H9 (cell line): ENCODE data around the gene CENPL. TPM values are rescaled to one million over a fixed set of nuclear protein-coding genes. Genes with fewer than 3 reads are reported as not detected.
A peak's percentile ranks its signal among the peaks of the same experiment; 100 is the strongest.

Experiments used
- DNase-seq: peaks from one replicate; pipeline ENCODE4 v3.0.0-alpha.2; 2017
- H2AFZ ChIP-seq: one replicate; pipeline ENCODE4 v1.6.1; 2013; ENCODE audit warnings: mild to moderate bottlenecking, low read length, control low read depth, moderate library complexity
- H2AK5ac ChIP-seq: 2 replicates; pipeline ENCODE4 v1.6.1; 2013; ENCODE audit warnings: low read length, control low read depth, mixed read lengths; ENCODE audit not compliant: insufficient read length
- H2BK120ac ChIP-seq: one replicate; pipeline ENCODE4 v1.6.1; 2013; ENCODE audit warnings: low read depth, mild to moderate bottlenecking, low read length, control low read depth, inconsistent platforms; ENCODE audit not compliant: poor library complexity, severe bottlenecking
- H2BK12ac ChIP-seq: 2 replicates; pipeline ENCODE4 v1.6.1; 2013; ENCODE audit warnings: low read length, control low read depth, mixed read lengths, low read depth; ENCODE audit not compliant: insufficient read length
- H2BK15ac ChIP-seq: 2 replicates; pipeline ENCODE4 v1.6.1; 2013; ENCODE audit warnings: low read depth, low read length, control low read depth
- H2BK20ac ChIP-seq: one replicate; pipeline ENCODE4 v1.6.1; 2013; ENCODE audit warnings: low read depth, mild to moderate bottlenecking, low read length, control low read depth, inconsistent platforms; ENCODE audit not compliant: poor library complexity, severe bottlenecking
- H2BK5ac ChIP-seq: 2 replicates; pipeline ENCODE4 v1.6.1; 2013; ENCODE audit warnings: low read length, control low read depth, mixed read lengths; ENCODE audit not compliant: insufficient read length
- H3K14ac ChIP-seq: 2 replicates; pipeline ENCODE4 v1.6.1; 2013; ENCODE audit warnings: low read length, control low read depth; ENCODE audit not compliant: insufficient read depth
- H3K18ac ChIP-seq: 2 replicates; pipeline ENCODE4 v1.6.1; 2013; ENCODE audit warnings: low read depth, mild to moderate bottlenecking, mixed read lengths, low read length, control low read depth; ENCODE audit not compliant: insufficient read length
- H3K23ac ChIP-seq: 2 replicates; pipeline ENCODE4 v1.6.1; 2013; ENCODE audit warnings: low read length, control low read depth, mixed read lengths, low read depth; ENCODE audit not compliant: insufficient read length
- H3K23me2 ChIP-seq: 2 replicates; pipeline ENCODE4 v1.6.1; 2013; ENCODE audit warnings: low read depth, mild to moderate bottlenecking, mixed read lengths, low read length, control low read depth; ENCODE audit not compliant: insufficient read length, poor library complexity, severe bottlenecking
- H3K27ac ChIP-seq: 2 replicates; pipeline ENCODE4 v1.5.1; 2013; ENCODE audit warnings: low read length, control low read depth, mixed read lengths, low read depth; ENCODE audit not compliant: insufficient read length
- H3K27me3 ChIP-seq: 2 replicates; pipeline ENCODE4 v1.6.1; 2013; ENCODE audit warnings: low read length, control low read depth, inconsistent platforms; ENCODE audit not compliant: insufficient read depth
- H3K4ac ChIP-seq: 2 replicates; pipeline ENCODE4 v1.6.1; 2013; ENCODE audit warnings: low read depth, mild to moderate bottlenecking, control low read depth, inconsistent platforms, low read length, moderate library complexity
- H3K4me1 ChIP-seq: 2 replicates; pipeline ENCODE4 v1.6.1; 2013; ENCODE audit warnings: low read length, control low read depth, inconsistent platforms; ENCODE audit not compliant: insufficient read depth
- H3K4me2 ChIP-seq: 2 replicates; pipeline ENCODE4 v1.6.1; 2013; ENCODE audit warnings: low read length, control low read depth, mixed read lengths; ENCODE audit not compliant: insufficient read length, insufficient read depth
- H3K56ac ChIP-seq: 2 replicates; pipeline ENCODE4 v1.6.1; 2013; ENCODE audit warnings: low read depth, mild to moderate bottlenecking, mixed read lengths, low read length, control low read depth; ENCODE audit not compliant: insufficient read length
- H3K79me1 ChIP-seq: 2 replicates; pipeline ENCODE4 v1.6.1; 2013; ENCODE audit warnings: low read depth, mild to moderate bottlenecking, moderate library complexity, low read length, control low read depth, inconsistent platforms; ENCODE audit not compliant: insufficient read depth, poor library complexity, severe bottlenecking
- H3K79me2 ChIP-seq: 2 replicates; pipeline ENCODE4 v1.6.1; 2013; ENCODE audit warnings: low read length, control low read depth, inconsistent platforms; ENCODE audit not compliant: insufficient read depth
- H3K9ac ChIP-seq: 2 replicates; pipeline ENCODE4 v1.6.1; 2013; ENCODE audit warnings: low read length, control low read depth, mixed read lengths; ENCODE audit not compliant: insufficient read length; ENCODE audit errors: extremely low read depth
- H3K9me3 ChIP-seq: one replicate; pipeline ENCODE4 v1.6.1; 2013; ENCODE audit warnings: low read depth, low read length, inconsistent platforms; ENCODE audit not compliant: control insufficient read depth
- H3T11ph ChIP-seq: one replicate; pipeline ENCODE4 v1.6.1; 2013; ENCODE audit warnings: mild to moderate bottlenecking, low read length, control low read depth, inconsistent platforms
- H4K20me1 ChIP-seq: one replicate; pipeline ENCODE4 v1.6.1; 2013; ENCODE audit not compliant: control insufficient read depth, insufficient read length, insufficient read depth
- H4K5ac ChIP-seq: 2 replicates; pipeline ENCODE4 v1.6.1; 2013; ENCODE audit warnings: low read depth, mild to moderate bottlenecking, mixed read lengths, low read length, control low read depth; ENCODE audit not compliant: insufficient read length
- H4K8ac ChIP-seq: replicated peaks from 2 replicates; pipeline ENCODE4 v1.6.1; 2013; ENCODE audit warnings: low read length, control low read depth, mixed read lengths, low read depth; ENCODE audit not compliant: insufficient read length
- H4K91ac ChIP-seq: 2 replicates; pipeline ENCODE4 v1.6.1; 2013; ENCODE audit warnings: low read depth, mild to moderate bottlenecking, moderate library complexity, mixed read lengths, low read length, control low read depth; ENCODE audit not compliant: insufficient read length
- H3K27ac Mint-ChIP-seq, 3 experiments: 2 replicates in 2 of 3; 3 replicates in 1 of 3; pipeline ENCODE4 v1.8.0; 2020 to 2021; ENCODE audit warnings: mixed read lengths in 3 of 3, mild to moderate bottlenecking in 1 of 3, moderate library complexity in 1 of 3
- H3K27me3 Mint-ChIP-seq: 2 replicates; pipeline ENCODE4 v1.8.0; 2021; ENCODE audit warnings: low read depth, mild to moderate bottlenecking, moderate library complexity, mixed read lengths
- H3K36me3 Mint-ChIP-seq, 3 experiments: 2 replicates in 2 of 3; 3 replicates in 1 of 3; pipeline ENCODE4 v1.8.0; 2020 to 2021; ENCODE audit warnings: low read depth in 3 of 3, mixed read lengths in 3 of 3; ENCODE audit not compliant: insufficient read depth in 1 of 3
- H3K4me1 Mint-ChIP-seq, 2 experiments: 2 replicates each; pipeline ENCODE4 v1.8.0; 2020; ENCODE audit warnings: mixed read lengths in 2 of 2
- H3K4me3 Mint-ChIP-seq, 2 experiments: 2 replicates in 1 of 2; 3 replicates in 1 of 2; pipeline ENCODE4 v1.8.0; 2020 to 2021; ENCODE audit warnings: mild to moderate bottlenecking in 2 of 2, mixed read lengths in 2 of 2, moderate library complexity in 1 of 2
- H3K9me3 Mint-ChIP-seq, 2 experiments: 2 replicates in 1 of 2; 3 replicates in 1 of 2; pipeline ENCODE4 v1.8.0; 2020; ENCODE audit warnings: mild to moderate bottlenecking in 2 of 2, mixed read lengths in 2 of 2, moderate library complexity in 1 of 2
- CTCF ChIP-seq: fragments of 200-600 bp; sonication (generic); conservative IDR thresholded peaks from 3 replicates; pipeline ENCODE4 v1.8.0; 2021; ENCODE audit warnings: antibody characterized with exemption, mild to moderate bottlenecking
- WGBS: extraction: QIAGEN DNeasy Blood & Tissue Kit; methylation state at CpG from one replicate; pipeline ENCODE4 v1.1.7; 2013; ENCODE audit warnings: missing lambda C conversion rate, low lambda C conversion rate, mixed read lengths; ENCODE audit not compliant: insufficient read length; ENCODE audit errors: extremely low coverage; 5-methylcytosine and 5-hydroxymethylcytosine counted together
- total RNA-seq: library from RNA; stranded (reverse); gene quantifications from 2 replicates; pipeline ENCODE4 v1.2.1, GENCODE V29; 2021

CENPL gene
- total RNA-seq, 1 experiment from 2014 or later: 14.4 TPM

GRCh38 chr1:173869021-173869359, 44.3 kb upstream of the CENPL start:
- H3K36me3 Mint-ChIP-seq: peaks cover 51 to 68% (median 59%) of the 10 kb centered on the region in 3 experiments
- peaks cover 10% of the 10 kb centered on the region for H3K23me2 ChIP-seq
- peaks cover 16% of the 10 kb centered on the region; the same call in 1 of the 2 replicates for H3K79me2 ChIP-seq
- H4K20me1 ChIP-seq: no peaks in the 10 kb centered on the region
- H3K27me3 ChIP-seq: no peaks in the 10 kb centered on the region
- peaks cover 3% of the 10 kb centered on the region; the same call in 1 of the 2 replicates for H3K27me3 Mint-ChIP-seq
- no peak overlapping the region for H3K56ac ChIP-seq
- H2BK12ac ChIP-seq: no peak overlapping the region
- H3K79me1 ChIP-seq: no peaks in the 10 kb centered on the region
- no peak overlapping the region for H2BK15ac ChIP-seq
- no peak overlapping the region for H4K5ac ChIP-seq
- no peak overlapping the region for H2BK120ac ChIP-seq
- no peak overlapping the region for H2BK20ac ChIP-seq
- no peak overlapping the region for H2AFZ ChIP-seq
- peak overlapping the region; percentile 63 for H3K27ac ChIP-seq
- TF ChIP-seq CTCF: no peak
- H3K9me3 Mint-ChIP-seq: peaks cover 0 to 9% of the 10 kb centered on the region in 2 experiments; a peak in 2 of 5 replicates
- no peak overlapping the region for H3K23ac ChIP-seq
- H3K4me3 Mint-ChIP-seq: peak overlapping the region; percentile 98 to 99
- peaks cover 31 to 43% of the 10 kb centered on the region in 2 experiments for H3K4me1 Mint-ChIP-seq
- no peak overlapping the region for H4K8ac ChIP-seq
- no CpG with 5 or more reads among the region's 5 CpGs for WGBS
- peak overlapping the region; percentile 96 for H3K4me2 ChIP-seq
- DNase-seq: no peak
- H3T11ph ChIP-seq: no peak overlapping the region
- no peaks in the 10 kb centered on the region for H3K9me3 ChIP-seq
- H2AK5ac ChIP-seq: no peak overlapping the region
- peak overlapping the region; percentile 97 to 99 (median 98) for H3K27ac Mint-ChIP-seq
- peak overlapping the region; percentile 89 for H3K9ac ChIP-seq
- no peaks in the 10 kb centered on the region for H3K4me1 ChIP-seq
- no peak overlapping the region for H3K14ac ChIP-seq
- H2BK5ac ChIP-seq: no peak overlapping the region
- no peak overlapping the region for H4K91ac ChIP-seq
- no peak overlapping the region for H3K4ac ChIP-seq
- no peak overlapping the region for H3K18ac ChIP-seq
